AG08396 (cell line): ENCODE results near the gene GAL.

Source experiments
- DNase-seq: peaks from one replicate; pipeline ENCODE4 v3.0.0; 2012; ENCODE audit warnings: low spot score, mixed read lengths

Gene GAL

GRCh38 chr11:68659158-68659921 is 25.0 kb upstream of the GAL start:
- peak; percentile 94 for DNase-seq

- no peak for DNase-seq
Observed at GRCh38 chr11:68660066-68660810, 24.1 kb upstream of the GAL start.

- no peak for DNase-seq
Observed at GRCh38 chr11:68661014-68661413, 23.3 kb upstream of the GAL start.

DNA sequence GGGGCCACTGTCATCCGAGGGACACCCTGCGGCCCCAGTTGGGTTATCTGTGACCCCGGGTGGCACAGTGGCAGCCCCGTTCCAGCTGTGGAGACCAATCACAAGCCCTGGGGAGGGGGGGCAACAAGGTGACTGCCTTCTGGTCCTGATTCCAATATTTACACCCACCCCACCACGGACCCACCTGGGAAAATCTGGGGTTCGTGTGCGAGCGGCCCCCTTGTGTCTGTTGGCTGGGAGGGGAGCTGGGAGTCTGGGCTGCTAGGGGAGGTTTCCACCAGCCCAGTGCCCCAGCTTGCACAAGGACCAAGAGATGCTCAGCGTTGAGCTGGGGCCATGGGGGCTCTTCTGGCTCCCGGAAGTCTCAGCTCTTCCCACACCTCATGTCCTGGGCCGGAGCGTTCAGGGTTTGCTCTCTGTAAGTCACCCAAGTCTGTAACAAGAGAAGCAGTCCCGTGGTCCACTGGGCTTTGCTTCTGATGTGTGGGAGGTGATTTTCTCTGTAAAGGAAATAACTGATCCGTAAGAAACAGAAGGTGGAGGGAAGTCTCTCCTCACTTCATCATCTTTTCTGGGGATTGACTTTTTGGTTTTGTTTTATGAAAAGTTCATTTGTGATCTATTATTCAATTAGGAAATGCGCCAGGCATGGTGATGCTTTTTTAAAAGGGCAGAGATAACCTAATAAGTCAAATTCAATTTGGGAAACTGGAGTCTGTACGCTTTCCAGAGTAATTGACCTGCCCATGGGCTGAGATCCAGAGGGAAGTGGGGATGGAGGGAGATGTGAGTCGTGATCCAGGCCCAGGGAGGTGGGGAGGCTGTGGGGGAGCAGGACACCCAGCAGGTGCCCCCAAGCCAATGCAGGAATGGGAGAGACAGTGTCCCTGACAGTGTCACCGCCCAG is 22.4 kb upstream of the GAL start:
- DNase-seq, result no peak

- DNase-seq, result no peak
Observed at GRCh38 chr11:68663482-68664010, 20.8 kb upstream of the GAL start.

DNA sequence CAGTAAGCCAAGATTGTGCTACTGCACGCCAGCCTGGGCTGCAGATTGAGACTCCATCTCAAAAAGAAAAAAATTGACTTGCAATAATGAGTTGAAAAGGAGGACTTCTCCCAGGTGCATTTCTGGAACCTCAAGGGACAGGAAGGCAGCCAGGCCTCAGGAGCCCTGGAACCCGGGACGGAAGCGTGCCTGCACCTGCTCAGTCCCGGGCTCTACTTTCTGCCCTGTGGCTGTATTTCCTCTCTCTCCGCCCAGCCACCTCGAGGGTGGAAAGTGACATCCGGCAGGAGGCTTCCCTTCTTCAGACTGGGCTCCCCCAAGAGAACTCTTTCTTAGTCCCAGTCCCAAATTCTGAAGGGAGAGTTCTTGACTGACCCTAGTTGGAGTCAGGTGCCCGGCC is 20.2 kb upstream of the GAL start:
- DNase-seq, result no peak

- no peak for DNase-seq
Observed at GRCh38 chr11:68664906-68665305, 19.4 kb upstream of the GAL start.

DNA sequence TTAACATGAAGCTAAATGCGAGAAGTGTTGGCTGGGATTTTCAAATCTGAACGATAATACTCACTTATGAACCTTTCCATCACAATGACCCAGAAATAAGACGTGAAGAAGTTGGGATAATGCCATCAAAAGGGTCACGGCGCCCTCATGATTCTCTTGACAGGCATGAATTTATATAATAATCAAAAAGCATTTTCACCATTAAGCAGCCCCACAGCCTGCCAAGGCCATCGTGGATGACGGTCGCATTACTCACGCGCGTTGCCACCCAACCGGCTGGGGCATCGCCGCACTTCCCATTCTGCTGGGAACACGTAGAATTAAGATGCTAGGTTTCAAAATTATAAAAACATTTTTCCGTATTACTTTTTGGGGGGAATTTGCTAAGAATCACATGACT is 18.9 kb upstream of the GAL start:
- DNase-seq, result no peak

GRCh38 chr11:68666849-68667248 is 17.5 kb upstream of the GAL start:
- DNase-seq, result no peak

GRCh38 chr11:68667511-68668500 is 16.5 kb upstream of the GAL start:
- no peak for DNase-seq

GRCh38 chr11:68669301-68670090 is 14.8 kb upstream of the GAL start:
- DNase-seq, result no peak

GRCh38 chr11:68670208-68670992 is 13.9 kb upstream of the GAL start:
- no peak for DNase-seq

- no peak for DNase-seq
Observed at GRCh38 chr11:68673306-68673945, 10.9 kb upstream of the GAL start.

GRCh38 chr11:68673991-68674390 is 10.4 kb upstream of the GAL start:
- DNase-seq, result no peak

DNA sequence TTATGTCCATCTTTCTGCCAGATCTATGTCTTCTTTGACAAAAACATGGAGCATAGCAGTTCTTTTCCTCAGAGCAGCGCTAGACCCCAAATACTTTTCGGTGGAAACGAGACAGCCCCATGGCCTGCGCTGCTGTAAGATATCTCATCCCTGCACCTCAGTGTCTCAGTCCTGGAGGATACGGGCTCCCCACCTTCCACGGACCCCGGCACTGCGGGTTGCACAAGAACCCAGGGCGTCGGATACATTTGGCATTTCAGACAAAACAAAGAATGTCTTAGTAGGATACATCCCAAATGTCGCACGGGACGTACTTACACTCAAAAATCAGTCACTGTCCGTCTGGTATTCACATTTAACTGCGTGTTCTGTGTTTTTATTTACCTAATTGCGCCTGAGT is 9.9 kb upstream of the GAL start:
- DNase-seq, result no peak

DNA sequence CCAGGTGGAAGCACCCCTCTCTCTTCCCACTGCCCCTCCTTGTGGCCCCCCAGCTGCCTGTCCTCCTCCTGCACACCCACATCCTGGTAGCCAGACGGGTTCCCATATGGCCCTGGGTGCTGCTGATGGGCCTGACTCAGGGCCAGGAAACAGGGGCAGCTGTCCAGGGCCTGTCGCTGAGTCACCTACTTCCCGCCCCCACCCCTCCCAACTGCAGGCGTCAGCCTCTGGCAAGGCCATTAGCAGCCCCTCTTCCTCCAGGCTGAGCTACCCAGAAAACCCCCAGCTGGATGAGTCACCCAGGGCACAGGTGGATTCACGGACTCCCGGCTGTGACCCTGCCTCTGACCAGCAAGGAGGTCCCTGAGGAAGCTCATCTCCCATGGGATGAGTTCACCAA is 6.9 kb upstream of the GAL start:
- DNase-seq, result peak; percentile 86

- DNase-seq, result no peak
Observed at GRCh38 chr11:68678031-68678441, 6.3 kb upstream of the GAL start.

DNA sequence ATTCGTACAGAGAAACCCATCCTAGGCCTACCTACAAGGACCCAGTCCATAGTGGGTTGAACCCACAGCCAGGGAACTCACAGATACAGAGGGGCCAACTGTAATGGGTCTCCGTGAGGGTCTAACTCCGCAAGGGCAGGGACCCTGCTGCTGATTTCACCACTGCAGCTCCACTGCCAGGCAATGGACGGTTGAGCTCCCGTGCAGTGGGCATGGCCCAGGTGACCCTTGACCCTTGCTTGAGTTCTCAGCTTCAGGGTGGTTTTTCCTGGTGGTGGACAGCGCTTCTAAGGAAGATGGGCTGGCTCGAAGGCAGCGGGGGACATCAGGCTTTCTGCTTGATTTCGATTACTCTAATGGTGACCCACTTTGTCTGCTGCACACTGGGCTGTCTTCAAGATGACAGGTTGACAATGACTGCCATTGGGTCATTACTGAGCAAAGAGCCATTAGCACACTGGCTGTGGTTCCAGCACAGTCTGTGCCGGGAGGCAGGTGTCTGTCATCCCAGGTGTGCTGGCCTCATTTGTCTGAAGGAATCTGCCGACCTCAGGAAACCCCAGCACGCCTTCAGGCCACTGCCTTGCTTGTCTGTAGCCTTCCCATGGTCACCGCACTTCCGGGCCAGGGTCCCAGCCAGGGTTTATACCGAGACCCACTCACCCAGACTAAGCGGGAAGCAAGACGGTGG is 3.7 kb upstream of the GAL start:
- no peak for DNase-seq
